ENCODE measurements around the gene SHISAL1.

SHISAL1 gene

DNA sequence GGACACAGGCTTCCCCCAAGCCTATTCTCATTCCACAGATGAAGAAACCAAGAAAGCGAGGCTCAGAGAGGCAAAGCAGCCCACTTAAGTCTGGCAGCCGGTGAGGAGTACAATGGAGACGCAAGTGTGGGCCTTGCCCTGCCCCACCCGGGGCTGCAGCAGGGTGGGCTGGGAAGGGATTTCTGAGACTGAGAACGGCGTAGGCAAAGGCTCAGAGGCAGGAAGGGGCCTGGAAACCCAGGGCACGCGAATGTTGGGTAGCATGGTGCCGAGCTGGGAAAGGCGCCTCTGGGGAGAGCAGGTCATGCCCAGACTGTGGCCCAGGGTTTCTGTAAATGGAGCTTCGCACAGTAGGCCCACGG is 47.5 kb upstream of the SHISAL1 start:
- DNase-seq (ENCODE audit: low read depth in 1 of 2, low spot score in 1 of 2) = no peak
- Histone ChIP-seq H3K27ac (replicated peaks) (no peak overlapping the region), H3K4me3 (replicated peaks; ENCODE audit: insufficient read depth, low read length) (no peak overlapping the region), H3K27me3 (ENCODE audit: insufficient read depth, poor library complexity, severe bottlenecking) (no peaks in the 10 kb centered on the region)
- TF ChIP-seq SPI1 (IDR thresholded peaks at IDR 0.05; ENCODE audit: borderline replicate concordance, low read depth) (no peak), GABPA (IDR thresholded peaks at IDR 0.05; ENCODE audit: low read depth) (no peak)
- TF ChIP-seq, protein P1, sequence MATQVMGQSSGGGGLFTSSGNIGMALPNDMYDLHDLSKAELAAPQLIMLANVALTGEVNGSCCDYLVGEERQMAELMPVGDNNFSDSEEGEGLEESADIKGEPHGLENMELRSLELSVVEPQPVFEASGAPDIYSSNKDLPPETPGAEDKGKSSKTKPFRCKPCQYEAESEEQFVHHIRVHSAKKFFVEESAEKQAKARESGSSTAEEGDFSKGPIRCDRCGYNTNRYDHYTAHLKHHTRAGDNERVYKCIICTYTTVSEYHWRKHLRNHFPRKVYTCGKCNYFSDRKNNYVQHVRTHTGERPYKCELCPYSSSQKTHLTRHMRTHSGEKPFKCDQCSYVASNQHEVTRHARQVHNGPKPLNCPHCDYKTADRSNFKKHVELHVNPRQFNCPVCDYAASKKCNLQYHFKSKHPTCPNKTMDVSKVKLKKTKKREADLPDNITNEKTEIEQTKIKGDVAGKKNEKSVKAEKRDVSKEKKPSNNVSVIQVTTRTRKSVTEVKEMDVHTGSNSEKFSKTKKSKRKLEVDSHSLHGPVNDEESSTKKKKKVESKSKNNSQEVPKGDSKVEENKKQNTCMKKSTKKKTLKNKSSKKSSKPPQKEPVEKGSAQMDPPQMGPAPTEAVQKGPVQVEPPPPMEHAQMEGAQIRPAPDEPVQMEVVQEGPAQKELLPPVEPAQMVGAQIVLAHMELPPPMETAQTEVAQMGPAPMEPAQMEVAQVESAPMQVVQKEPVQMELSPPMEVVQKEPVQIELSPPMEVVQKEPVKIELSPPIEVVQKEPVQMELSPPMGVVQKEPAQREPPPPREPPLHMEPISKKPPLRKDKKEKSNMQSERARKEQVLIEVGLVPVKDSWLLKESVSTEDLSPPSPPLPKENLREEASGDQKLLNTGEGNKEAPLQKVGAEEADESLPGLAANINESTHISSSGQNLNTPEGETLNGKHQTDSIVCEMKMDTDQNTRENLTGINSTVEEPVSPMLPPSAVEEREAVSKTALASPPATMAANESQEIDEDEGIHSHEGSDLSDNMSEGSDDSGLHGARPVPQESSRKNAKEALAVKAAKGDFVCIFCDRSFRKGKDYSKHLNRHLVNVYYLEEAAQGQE (IDR thresholded peaks at IDR 0.05; ENCODE audit: insufficient replicate concordance, low read depth) = no peak
- TF ChIP-seq, protein P2, sequence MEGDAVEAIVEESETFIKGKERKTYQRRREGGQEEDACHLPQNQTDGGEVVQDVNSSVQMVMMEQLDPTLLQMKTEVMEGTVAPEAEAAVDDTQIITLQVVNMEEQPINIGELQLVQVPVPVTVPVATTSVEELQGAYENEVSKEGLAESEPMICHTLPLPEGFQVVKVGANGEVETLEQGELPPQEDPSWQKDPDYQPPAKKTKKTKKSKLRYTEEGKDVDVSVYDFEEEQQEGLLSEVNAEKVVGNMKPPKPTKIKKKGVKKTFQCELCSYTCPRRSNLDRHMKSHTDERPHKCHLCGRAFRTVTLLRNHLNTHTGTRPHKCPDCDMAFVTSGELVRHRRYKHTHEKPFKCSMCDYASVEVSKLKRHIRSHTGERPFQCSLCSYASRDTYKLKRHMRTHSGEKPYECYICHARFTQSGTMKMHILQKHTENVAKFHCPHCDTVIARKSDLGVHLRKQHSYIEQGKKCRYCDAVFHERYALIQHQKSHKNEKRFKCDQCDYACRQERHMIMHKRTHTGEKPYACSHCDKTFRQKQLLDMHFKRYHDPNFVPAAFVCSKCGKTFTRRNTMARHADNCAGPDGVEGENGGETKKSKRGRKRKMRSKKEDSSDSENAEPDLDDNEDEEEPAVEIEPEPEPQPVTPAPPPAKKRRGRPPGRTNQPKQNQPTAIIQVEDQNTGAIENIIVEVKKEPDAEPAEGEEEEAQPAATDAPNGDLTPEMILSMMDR (IDR thresholded peaks at IDR 0.05; ENCODE audit: insufficient read depth, low read length) = no peak

DNA sequence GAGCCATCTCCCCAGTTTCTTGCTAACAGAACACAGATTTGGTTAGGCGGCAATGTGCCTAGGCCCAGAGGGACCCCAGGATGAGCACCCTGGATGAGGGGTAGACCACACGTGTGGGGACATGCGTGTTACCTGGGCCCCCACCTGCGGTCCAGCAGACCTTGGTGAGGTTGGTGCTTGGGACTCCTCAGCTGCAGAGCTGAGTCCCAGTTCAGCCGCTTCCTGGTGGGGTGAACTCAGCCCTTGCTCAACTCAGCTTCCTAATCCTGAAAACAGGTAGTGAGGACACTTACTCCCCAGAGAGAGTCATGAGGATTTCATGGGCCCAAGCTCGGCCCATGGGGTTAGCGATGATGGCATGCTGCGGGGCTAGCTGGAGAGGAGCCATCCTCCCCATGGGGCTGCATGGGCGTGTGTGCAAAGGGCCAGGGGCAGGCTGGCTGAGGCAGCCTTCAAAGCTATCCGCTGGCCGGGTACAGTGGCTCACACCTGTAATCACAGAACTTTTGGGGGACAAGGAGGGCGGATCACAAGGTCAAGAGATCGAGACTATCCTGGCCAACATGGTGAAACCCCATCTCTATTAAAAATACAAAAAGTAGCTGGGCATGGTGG is 46.9 kb upstream of the SHISAL1 start:
- Histone ChIP-seq H3K4me3 (replicated peaks; ENCODE audit: insufficient read depth, low read length) (no peak overlapping the region), H3K27ac (replicated peaks) (no peak overlapping the region), H3K27me3 (ENCODE audit: insufficient read depth, poor library complexity, severe bottlenecking) (no peaks in the 10 kb centered on the region)
- DNase-seq (ENCODE audit: low read depth in 1 of 2, low spot score in 1 of 2) = no peak
- no peak for TF ChIP-seq POLR2AphosphoS5 (IDR thresholded peaks at IDR 0.05; ENCODE audit: low read depth)
- TF ChIP-seq, protein P2 (IDR thresholded peaks at IDR 0.05; ENCODE audit: insufficient read depth, low read length) = no peak

DNA sequence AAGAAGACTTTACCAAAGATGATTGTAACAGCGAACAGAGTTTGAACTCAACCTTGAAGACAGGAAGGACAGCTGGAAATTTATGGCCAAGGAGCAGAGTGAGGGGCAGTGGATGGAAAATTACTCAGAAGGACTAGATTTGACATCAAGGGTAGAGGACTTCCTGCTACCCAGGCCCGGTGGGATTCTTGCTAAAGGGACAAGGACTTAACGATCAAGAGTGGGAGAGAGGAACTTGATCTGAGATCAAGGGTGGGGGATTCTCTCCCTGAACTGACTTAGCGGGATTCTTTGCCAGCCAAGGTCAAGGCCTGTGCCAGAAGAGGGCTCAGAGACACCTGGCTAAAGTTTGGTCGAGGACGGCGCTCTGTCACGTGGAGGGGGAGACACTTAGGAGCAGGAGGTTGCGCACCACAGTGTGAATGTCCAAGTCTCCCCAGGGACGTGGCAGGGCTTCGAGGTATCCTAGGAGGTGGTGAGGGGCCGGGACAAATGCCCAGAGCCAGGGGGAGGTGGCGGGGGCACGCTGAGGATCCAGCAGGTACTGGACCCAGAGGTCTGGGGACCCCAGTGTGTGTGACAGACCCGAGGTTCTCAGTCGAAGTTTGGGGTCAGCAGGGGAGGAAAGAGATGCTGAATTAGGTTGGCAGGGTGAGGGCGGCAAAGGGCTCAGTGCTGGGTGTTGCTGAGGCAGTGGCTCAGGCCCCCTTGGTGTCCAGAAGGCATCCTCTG is 46.1 kb upstream of the SHISAL1 start:
- H3K27ac ChIP-seq (replicated peaks) = no peak overlapping the region
- H3K27me3 ChIP-seq (ENCODE audit: insufficient read depth, poor library complexity, severe bottlenecking) = no peaks in the 10 kb centered on the region
- H3K4me3 ChIP-seq (replicated peaks; ENCODE audit: insufficient read depth, low read length) = no peak overlapping the region
- TF ChIP-seq POLR2AphosphoS5 (IDR thresholded peaks at IDR 0.05; ENCODE audit: low read depth) = no peak
- TF ChIP-seq, protein P1 (IDR thresholded peaks at IDR 0.05; ENCODE audit: insufficient replicate concordance, low read depth) = no peak
- TF ChIP-seq, protein P2 (IDR thresholded peaks at IDR 0.05; ENCODE audit: insufficient read depth, low read length) = no peak
- no peak for TF ChIP-seq SPI1 (IDR thresholded peaks at IDR 0.05; ENCODE audit: borderline replicate concordance, low read depth)
- TF ChIP-seq GABPA (IDR thresholded peaks at IDR 0.05; ENCODE audit: low read depth) = no peak
- no peak for DNase-seq (ENCODE audit: low read depth in 1 of 2, low spot score in 1 of 2)

Measured in HL-60 (cell line).